Superior temporal gyrus (tissue), 1 donor: ENCODE results near the gene TCF25.
A peak's percentile ranks its signal among the peaks of the same experiment; 100 is the strongest.
"Not testable (repeated sequence)": the region's sequence is repeated elsewhere in the genome, so short reads cannot be mapped to it uniquely, and the experiment has no call there.

Source experiments
- DNase-seq: peaks from one replicate; pipeline ENCODE4 v3.0.0-alpha.2; 2016; ENCODE audit errors: extremely low spot score

TCF25 gene

GRCh38 chr16:89873109-89873971, at the start of gene TCF25:
Gene TCF25 (plus strand): TSS chr16:89873592. CDS start chr16:89873668, 76 bp downstream.
- peak; percentile 75 for DNase-seq

- not testable (repeated sequence) for DNase-seq
These were observed 49.6 kb upstream of the TCF25 start for GRCh38 chr16:89823824-89824148.

- DNase-seq = no peak
These were observed 46.6 kb upstream of the TCF25 start for GRCh38 chr16:89826531-89827382.

- peak; percentile 29 for DNase-seq
These were observed 45.8 kb upstream of the TCF25 start for GRCh38 chr16:89827383-89828198.

GRCh38 chr16:89828199-89828869, 45.1 kb upstream of the TCF25 start, which contains the start of gene SPIRE2:
Gene SPIRE2 (plus strand): TSS chr16:89828475. CDS start chr16:89828551, 76 bp downstream.
- DNase-seq = peak; percentile 42

GRCh38 chr16:89828870-89829629, 44.3 kb upstream of the TCF25 start:
- no peak for DNase-seq

GRCh38 chr16:89829630-89830437, 43.6 kb upstream of the TCF25 start:
- no peak for DNase-seq

GRCh38 chr16:89831810-89832328, 41.5 kb upstream of the TCF25 start:
- no peak for DNase-seq

GRCh38 chr16:89833664-89834363, 39.6 kb upstream of the TCF25 start:
- DNase-seq = not testable (repeated sequence)

- not testable (repeated sequence) for DNase-seq
These were observed 38.5 kb upstream of the TCF25 start for GRCh38 chr16:89834813-89835363.

GRCh38 chr16:89836484-89836883, 36.9 kb upstream of the TCF25 start:
- not testable (repeated sequence) for DNase-seq

- DNase-seq = no peak
These were observed 36.3 kb upstream of the TCF25 start for GRCh38 chr16:89837014-89837546.

- DNase-seq = no peak
These were observed 32.1 kb upstream of the TCF25 start for GRCh38 chr16:89841275-89841674.

GRCh38 chr16:89842471-89843408, 30.7 kb upstream of the TCF25 start:
- no peak for DNase-seq

GRCh38 chr16:89843409-89844350, 29.7 kb upstream of the TCF25 start:
- no peak for DNase-seq
